ENCODE measurements around the gene LY6G6C. TPM values are rescaled to one million over a fixed set of nuclear protein-coding genes. Genes with fewer than 3 reads are reported as not detected.

LY6G6C gene
- total RNA-seq, 1 experiment from 2014 or later = not detected

DNA sequence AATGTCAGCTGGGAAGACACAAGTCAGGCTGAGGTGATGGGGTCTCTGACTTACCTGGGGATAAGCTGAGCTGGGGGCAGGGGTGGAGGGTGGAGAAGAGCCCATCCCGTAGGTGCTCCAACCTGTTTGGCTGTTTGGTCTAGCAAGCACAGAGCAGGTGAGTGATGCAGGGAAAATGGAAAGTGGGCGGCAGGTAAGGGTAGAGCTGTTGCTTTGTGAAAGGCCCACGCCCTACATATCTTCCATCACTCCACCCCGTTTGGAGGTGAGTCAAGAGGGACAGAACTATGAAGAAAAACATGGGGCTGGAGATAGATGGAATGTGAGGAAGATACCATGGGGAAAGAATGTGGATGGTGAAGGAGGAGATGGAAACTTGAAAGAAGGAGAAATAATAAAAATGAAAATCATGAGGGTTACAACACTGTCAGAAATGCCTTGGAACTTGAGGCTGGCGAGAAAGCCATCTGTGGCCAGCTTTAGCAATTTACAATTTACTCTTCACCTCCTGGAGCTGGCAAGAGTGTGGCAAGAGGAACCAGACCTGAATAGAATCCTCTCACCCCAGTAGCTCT is 1.3 kb downstream of the LY6G6C start:
- H2BK5ac ChIP-seq (ENCODE audit: insufficient read length, low read length) = no peak overlapping the region
- H3K36me3 Mint-ChIP-seq (ENCODE audit: insufficient read depth in 1 of 3, low read depth in 3 of 3) = no peaks in the 10 kb centered on the region
- H3K4me1 ChIP-seq (ENCODE audit: insufficient read depth, low read length) = peaks cover 6% of the 10 kb centered on the region; the same call in 1 of the 2 replicates
- no peak overlapping the region for H2AK5ac ChIP-seq (ENCODE audit: insufficient read length, low read length)
- H3K79me1 ChIP-seq (ENCODE audit: insufficient read depth, low read depth, low read length, poor library complexity, severe bottlenecking) = no peaks in the 10 kb centered on the region
- H2BK12ac ChIP-seq (ENCODE audit: insufficient read length, low read depth, low read length) = no peak overlapping the region
- no peaks in the 10 kb centered on the region for H3K27me3 Mint-ChIP-seq (ENCODE audit: low read depth)
- no peaks in the 10 kb centered on the region for H3K79me2 ChIP-seq (ENCODE audit: insufficient read depth, low read length)
- no peak overlapping the region for H3K27ac ChIP-seq (ENCODE audit: insufficient read length, low read depth, low read length)
- TF ChIP-seq, protein P1, sequence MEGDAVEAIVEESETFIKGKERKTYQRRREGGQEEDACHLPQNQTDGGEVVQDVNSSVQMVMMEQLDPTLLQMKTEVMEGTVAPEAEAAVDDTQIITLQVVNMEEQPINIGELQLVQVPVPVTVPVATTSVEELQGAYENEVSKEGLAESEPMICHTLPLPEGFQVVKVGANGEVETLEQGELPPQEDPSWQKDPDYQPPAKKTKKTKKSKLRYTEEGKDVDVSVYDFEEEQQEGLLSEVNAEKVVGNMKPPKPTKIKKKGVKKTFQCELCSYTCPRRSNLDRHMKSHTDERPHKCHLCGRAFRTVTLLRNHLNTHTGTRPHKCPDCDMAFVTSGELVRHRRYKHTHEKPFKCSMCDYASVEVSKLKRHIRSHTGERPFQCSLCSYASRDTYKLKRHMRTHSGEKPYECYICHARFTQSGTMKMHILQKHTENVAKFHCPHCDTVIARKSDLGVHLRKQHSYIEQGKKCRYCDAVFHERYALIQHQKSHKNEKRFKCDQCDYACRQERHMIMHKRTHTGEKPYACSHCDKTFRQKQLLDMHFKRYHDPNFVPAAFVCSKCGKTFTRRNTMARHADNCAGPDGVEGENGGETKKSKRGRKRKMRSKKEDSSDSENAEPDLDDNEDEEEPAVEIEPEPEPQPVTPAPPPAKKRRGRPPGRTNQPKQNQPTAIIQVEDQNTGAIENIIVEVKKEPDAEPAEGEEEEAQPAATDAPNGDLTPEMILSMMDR (conservative IDR thresholded peaks at IDR 0.05) = no peak
- no peak overlapping the region for H4K8ac ChIP-seq (replicated peaks; ENCODE audit: insufficient read length, low read depth, low read length)
- DNase-seq = no peak
- no peak overlapping the region for H3K4me3 Mint-ChIP-seq
- no peak overlapping the region for H2AFZ ChIP-seq (ENCODE audit: low read length)
- H3K27me3 ChIP-seq (ENCODE audit: insufficient read depth, low read length) = no peaks in the 10 kb centered on the region
- no peak overlapping the region for H2BK20ac ChIP-seq (ENCODE audit: low read depth, low read length, poor library complexity, severe bottlenecking)
- H2BK15ac ChIP-seq (ENCODE audit: low read depth, low read length) = no peak overlapping the region
- H3K56ac ChIP-seq (ENCODE audit: insufficient read length, low read depth, low read length) = no peak overlapping the region
- no peaks in the 10 kb centered on the region for H3K23me2 ChIP-seq (ENCODE audit: insufficient read length, low read depth, low read length, poor library complexity, severe bottlenecking)
- no peaks in the 10 kb centered on the region for H3K9me3 Mint-ChIP-seq
- H3K9ac ChIP-seq (ENCODE audit: extremely low read depth, insufficient read length, low read length) = no peak overlapping the region
- peaks cover 19 to 28% of the 10 kb centered on the region in 2 experiments for H3K4me1 Mint-ChIP-seq
- H4K20me1 ChIP-seq (ENCODE audit: control insufficient read depth, insufficient read depth, insufficient read length) = no peaks in the 10 kb centered on the region
- no peak overlapping the region for H3T11ph ChIP-seq (ENCODE audit: low read length)
- H3K4ac ChIP-seq (ENCODE audit: low read depth, low read length) = no peak overlapping the region
- no peak overlapping the region for H3K23ac ChIP-seq (ENCODE audit: insufficient read length, low read depth, low read length)
- H3K9me3 ChIP-seq (ENCODE audit: control insufficient read depth, low read depth, low read length) = no peaks in the 10 kb centered on the region
- peak overlapping the region in 1 of 3 experiments; percentile 19; a peak in 1 of 7 replicates for H3K27ac Mint-ChIP-seq
- no peak overlapping the region for H3K14ac ChIP-seq (ENCODE audit: insufficient read depth, low read length)
- H2BK120ac ChIP-seq (ENCODE audit: low read depth, low read length, poor library complexity, severe bottlenecking) = no peak overlapping the region
- H3K18ac ChIP-seq (ENCODE audit: insufficient read length, low read depth, low read length) = no peak overlapping the region
- WGBS (ENCODE audit: extremely low coverage, insufficient read length, low lambda C conversion rate) = no CpG with 5 or more reads among the region's 5 CpGs
- no peak overlapping the region for H4K5ac ChIP-seq (ENCODE audit: insufficient read length, low read depth, low read length)
- H4K91ac ChIP-seq (ENCODE audit: insufficient read length, low read depth, low read length) = no peak overlapping the region
- no peak overlapping the region for H3K4me2 ChIP-seq (ENCODE audit: insufficient read depth, insufficient read length, low read length)

All from H9 (cell line).